Measurements from ENCODE around the gene RELA. TPM values are rescaled to one million over a fixed set of nuclear protein-coding genes. Genes with fewer than 3 reads are reported as not detected.

The RELA gene
- total and polyA plus RNA-seq, 2 of the 13 experiments (the other 11 are each of a cell fraction or from before 2014, with no cell fraction given), result 21.4 to 40.5 TPM

DNA sequence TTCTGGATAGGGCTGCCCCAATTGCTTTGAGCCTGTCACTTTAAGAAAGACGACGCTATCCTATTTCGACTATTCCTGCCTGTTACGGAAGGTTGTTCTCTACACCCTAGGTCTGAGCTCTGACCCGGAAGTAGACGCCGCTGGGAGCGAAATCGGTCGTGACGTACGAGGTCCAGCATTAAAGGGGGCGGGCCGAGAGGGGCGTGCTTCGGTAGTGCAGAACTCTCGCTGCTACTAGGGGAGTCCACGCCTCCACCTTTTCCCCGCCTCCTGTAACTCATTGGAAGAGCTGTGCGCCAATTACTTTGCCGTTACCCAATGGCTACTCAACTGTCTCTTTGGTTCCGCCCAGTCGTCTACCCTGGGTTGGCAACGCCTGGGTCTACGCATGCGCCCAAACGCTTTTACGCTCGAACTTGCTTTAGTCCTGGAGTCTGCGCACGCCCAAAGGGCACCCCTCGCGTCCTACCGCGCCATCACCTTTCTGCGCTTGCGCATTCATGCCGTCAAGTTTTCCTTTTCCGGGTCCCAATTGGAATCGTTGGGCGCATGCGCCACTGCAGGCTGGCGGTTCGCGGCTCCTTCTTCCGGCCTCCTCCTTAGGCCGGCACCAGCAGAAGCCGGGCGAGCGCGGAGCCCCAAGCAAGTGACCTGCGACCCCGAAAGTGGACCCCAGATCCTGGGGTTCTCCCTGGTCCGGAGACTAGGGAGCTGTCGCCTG is 47.3 kb downstream of the RELA start, which contains the start of gene PCNX3 (continued):
- peak; percentile 87 for TF ChIP-seq HNRNPLL (IDR thresholded peaks at IDR 0.05; ENCODE audit: low read depth, low read length, poor library complexity, severe bottlenecking)
- TF ChIP-seq ZNF562 (CRISPR knock-in tag; IDR thresholded peaks at IDR 0.05; ENCODE audit: borderline replicate concordance), result no peak
- TF ChIP-seq CENPX (CRISPR knock-in tag; IDR thresholded peaks at IDR 0.05), result no peak
- TF ChIP-seq HDAC6 (IDR thresholded peaks at IDR 0.05; ENCODE audit: low read depth, low read length), result no peak
- TF ChIP-seq, protein P1, sequence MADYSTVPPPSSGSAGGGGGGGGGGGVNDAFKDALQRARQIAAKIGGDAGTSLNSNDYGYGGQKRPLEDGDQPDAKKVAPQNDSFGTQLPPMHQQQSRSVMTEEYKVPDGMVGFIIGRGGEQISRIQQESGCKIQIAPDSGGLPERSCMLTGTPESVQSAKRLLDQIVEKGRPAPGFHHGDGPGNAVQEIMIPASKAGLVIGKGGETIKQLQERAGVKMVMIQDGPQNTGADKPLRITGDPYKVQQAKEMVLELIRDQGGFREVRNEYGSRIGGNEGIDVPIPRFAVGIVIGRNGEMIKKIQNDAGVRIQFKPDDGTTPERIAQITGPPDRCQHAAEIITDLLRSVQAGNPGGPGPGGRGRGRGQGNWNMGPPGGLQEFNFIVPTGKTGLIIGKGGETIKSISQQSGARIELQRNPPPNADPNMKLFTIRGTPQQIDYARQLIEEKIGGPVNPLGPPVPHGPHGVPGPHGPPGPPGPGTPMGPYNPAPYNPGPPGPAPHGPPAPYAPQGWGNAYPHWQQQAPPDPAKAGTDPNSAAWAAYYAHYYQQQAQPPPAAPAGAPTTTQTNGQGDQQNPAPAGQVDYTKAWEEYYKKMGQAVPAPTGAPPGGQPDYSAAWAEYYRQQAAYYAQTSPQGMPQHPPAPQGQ (CRISPR knock-in tag; IDR thresholded peaks at IDR 0.05; ENCODE audit: borderline replicate concordance), result no peak
- TF ChIP-seq KAT7 (CRISPR knock-in tag; IDR thresholded peaks at IDR 0.05; ENCODE audit: borderline replicate concordance), result no peak
- peak; percentile 85 for TF ChIP-seq IRF2 (CRISPR knock-in tag; IDR thresholded peaks at IDR 0.05)
- TF ChIP-seq ZNF614 (CRISPR knock-in tag; IDR thresholded peaks at IDR 0.05; ENCODE audit: borderline replicate concordance), result peak; percentile 38; the same call in 1 of the 2 replicates
- TF ChIP-seq ZMAT3 (CRISPR knock-in tag; conservative IDR thresholded peaks at IDR 0.05), result 0 out of 2 replicates have a peak, but pooled peaks have one; percentile 18
- peak; percentile 39; the same call in 1 of the 2 replicates for TF ChIP-seq CHD2 (IDR thresholded peaks at IDR 0.05; ENCODE audit: low read depth, low read length)
- no peak for TF ChIP-seq HNRNPH1 (optimal IDR thresholded peaks at IDR 0.05; ENCODE audit: low read depth, low read length)
- TF ChIP-seq, protein P2, sequence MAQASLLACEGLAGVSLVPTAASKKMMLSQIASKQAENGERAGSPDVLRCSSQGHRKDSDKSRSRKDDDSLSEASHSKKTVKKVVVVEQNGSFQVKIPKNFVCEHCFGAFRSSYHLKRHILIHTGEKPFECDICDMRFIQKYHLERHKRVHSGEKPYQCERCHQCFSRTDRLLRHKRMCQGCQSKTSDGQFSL (CRISPR knock-in tag; IDR thresholded peaks at IDR 0.05), result no peak
- TF ChIP-seq JUN (CRISPR knock-in tag; IDR thresholded peaks at IDR 0.05), result 0 out of 2 replicates have a peak, but pooled peaks have one; percentile 38
- no peak for TF ChIP-seq IKZF4 (CRISPR knock-in tag; IDR thresholded peaks at IDR 0.05; ENCODE audit: borderline replicate concordance, low read depth, not compliant biosample characterization)
- TF ChIP-seq NFKBIZ (CRISPR knock-in tag; IDR thresholded peaks at IDR 0.05), result no peak
- TF ChIP-seq MLLT10 (CRISPR knock-in tag; IDR thresholded peaks at IDR 0.05), result no peak
- TF ChIP-seq REPIN1 (CRISPR knock-in tag; IDR thresholded peaks at IDR 0.05; ENCODE audit: borderline replicate concordance, low read depth), result peak; percentile 53; the same call in 1 of the 2 replicates
- TF ChIP-seq NR2F6 (IDR thresholded peaks at IDR 0.05), result no peak
- no peak for TF ChIP-seq NR2F6 (CRISPR knock-in tag; IDR thresholded peaks at IDR 0.05)
- no peak for TF ChIP-seq FOXO1 (CRISPR knock-in tag; IDR thresholded peaks at IDR 0.05)
- peak; percentile 95 for TF ChIP-seq ATF1 (CRISPR knock-in tag; IDR thresholded peaks at IDR 0.05)
- peak; percentile 89; the same call in 1 of the 2 replicates for TF ChIP-seq FOXK1 (CRISPR knock-in tag; IDR thresholded peaks at IDR 0.05; ENCODE audit: borderline replicate concordance, low read depth)
- TF ChIP-seq, protein P3, sequence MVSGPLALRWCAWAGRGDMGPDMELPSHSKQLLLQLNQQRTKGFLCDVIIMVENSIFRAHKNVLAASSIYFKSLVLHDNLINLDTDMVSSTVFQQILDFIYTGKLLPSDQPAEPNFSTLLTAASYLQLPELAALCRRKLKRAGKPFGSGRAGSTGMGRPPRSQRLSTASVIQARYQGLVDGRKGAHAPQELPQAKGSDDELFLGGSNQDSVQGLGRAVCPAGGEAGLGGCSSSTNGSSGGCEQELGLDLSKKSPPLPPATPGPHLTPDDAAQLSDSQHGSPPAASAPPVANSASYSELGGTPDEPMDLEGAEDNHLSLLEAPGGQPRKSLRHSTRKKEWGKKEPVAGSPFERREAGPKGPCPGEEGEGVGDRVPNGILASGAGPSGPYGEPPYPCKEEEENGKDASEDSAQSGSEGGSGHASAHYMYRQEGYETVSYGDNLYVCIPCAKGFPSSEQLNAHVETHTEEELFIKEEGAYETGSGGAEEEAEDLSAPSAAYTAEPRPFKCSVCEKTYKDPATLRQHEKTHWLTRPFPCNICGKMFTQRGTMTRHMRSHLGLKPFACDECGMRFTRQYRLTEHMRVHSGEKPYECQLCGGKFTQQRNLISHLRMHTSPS (CRISPR knock-in tag; IDR thresholded peaks at IDR 0.05; ENCODE audit: low read depth), result no peak
- no peak for TF ChIP-seq ZNF234 (CRISPR knock-in tag; conservative IDR thresholded peaks at IDR 0.05)
- TF ChIP-seq MTA3 (CRISPR knock-in tag; IDR thresholded peaks at IDR 0.05), result no peak
- TF ChIP-seq, protein P4, sequence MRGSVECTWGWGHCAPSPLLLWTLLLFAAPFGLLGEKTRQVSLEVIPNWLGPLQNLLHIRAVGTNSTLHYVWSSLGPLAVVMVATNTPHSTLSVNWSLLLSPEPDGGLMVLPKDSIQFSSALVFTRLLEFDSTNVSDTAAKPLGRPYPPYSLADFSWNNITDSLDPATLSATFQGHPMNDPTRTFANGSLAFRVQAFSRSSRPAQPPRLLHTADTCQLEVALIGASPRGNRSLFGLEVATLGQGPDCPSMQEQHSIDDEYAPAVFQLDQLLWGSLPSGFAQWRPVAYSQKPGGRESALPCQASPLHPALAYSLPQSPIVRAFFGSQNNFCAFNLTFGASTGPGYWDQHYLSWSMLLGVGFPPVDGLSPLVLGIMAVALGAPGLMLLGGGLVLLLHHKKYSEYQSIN (CRISPR knock-in tag; IDR thresholded peaks at IDR 0.05; ENCODE audit: borderline replicate concordance), result no peak

All from HepG2 (cell line).